ENCODE results near the gene MAP2K5.

MAP2K5 gene

DNA sequence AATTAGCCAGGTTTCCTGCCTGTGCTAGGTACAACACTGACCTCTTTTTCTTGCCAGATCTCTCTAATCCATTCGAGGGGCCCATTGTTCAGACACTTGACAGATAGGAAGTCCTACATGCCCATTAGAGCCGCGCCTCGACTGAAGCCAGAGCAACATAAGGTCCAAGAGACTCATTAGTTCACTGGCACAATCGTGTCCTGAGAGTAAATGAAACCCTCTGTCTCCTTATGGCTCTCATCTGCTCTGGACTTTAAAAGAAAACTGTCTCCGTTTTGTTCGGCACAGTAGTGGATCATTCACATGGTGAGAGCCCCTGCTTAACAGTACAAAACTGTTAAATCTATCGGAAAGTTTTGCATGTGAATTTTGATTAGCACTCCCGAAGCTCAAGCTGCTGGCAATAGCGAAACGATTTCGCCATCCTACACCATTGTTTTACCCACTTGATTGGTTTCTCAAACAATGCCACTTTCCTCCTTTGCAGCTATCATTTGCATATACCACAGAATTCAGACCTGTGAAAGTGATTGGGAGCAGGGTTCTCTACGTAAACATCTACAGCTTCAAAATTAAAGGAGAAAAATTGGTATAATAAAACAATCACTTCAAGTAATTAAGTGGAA is 40.6 kb upstream of the MAP2K5 start:
- no peaks in the 10 kb centered on the region; the same call in 1 of the 2 replicates for H3F3A ChIP-seq (ENCODE audit: insufficient read depth, low read length)
- DNase-seq, result no peak
- H3K9me2 ChIP-seq (replicated peaks; ENCODE audit: insufficient read depth, low read length), result no peaks in the 10 kb centered on the region
- no peaks in the 10 kb centered on the region for H3K79me2 ChIP-seq (ENCODE audit: low read length)
- H3K36me3 ChIP-seq (replicated peaks; ENCODE audit: insufficient read depth, low read length), result no peaks in the 10 kb centered on the region
- TF ChIP-seq, protein P1, sequence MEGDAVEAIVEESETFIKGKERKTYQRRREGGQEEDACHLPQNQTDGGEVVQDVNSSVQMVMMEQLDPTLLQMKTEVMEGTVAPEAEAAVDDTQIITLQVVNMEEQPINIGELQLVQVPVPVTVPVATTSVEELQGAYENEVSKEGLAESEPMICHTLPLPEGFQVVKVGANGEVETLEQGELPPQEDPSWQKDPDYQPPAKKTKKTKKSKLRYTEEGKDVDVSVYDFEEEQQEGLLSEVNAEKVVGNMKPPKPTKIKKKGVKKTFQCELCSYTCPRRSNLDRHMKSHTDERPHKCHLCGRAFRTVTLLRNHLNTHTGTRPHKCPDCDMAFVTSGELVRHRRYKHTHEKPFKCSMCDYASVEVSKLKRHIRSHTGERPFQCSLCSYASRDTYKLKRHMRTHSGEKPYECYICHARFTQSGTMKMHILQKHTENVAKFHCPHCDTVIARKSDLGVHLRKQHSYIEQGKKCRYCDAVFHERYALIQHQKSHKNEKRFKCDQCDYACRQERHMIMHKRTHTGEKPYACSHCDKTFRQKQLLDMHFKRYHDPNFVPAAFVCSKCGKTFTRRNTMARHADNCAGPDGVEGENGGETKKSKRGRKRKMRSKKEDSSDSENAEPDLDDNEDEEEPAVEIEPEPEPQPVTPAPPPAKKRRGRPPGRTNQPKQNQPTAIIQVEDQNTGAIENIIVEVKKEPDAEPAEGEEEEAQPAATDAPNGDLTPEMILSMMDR (IDR thresholded peaks at IDR 0.05; ENCODE audit: low read length), result no peak
- TF ChIP-seq EZH2phosphoT487 (IDR thresholded peaks at IDR 0.05; ENCODE audit: low read length) (no peak), EZH2 (optimal IDR thresholded peaks at IDR 0.05; ENCODE audit: low read depth, low read length) (no peak)
- H3K27ac ChIP-seq (ENCODE audit: low read length), result no peak overlapping the region
- no peaks in the 10 kb centered on the region for H3K9me3 ChIP-seq (replicated peaks; ENCODE audit: insufficient read depth, low read length)
- H3K9ac ChIP-seq (ENCODE audit: low read length), result no peak overlapping the region
- no peak overlapping the region for H3K4me2 ChIP-seq (ENCODE audit: low read depth, low read length)
- H3K27me3 ChIP-seq (replicated peaks; ENCODE audit: insufficient read depth, low read length), result no peaks in the 10 kb centered on the region
- H2AFZ ChIP-seq (ENCODE audit: low read length), result no peak overlapping the region
- no peak overlapping the region for H3K4me3 ChIP-seq (ENCODE audit: low read length)
- peaks cover 26% of the 10 kb centered on the region for H3K4me1 ChIP-seq (ENCODE audit: low read length)
- H4K20me1 ChIP-seq (ENCODE audit: insufficient read depth, low read length), result no peaks in the 10 kb centered on the region

DNA sequence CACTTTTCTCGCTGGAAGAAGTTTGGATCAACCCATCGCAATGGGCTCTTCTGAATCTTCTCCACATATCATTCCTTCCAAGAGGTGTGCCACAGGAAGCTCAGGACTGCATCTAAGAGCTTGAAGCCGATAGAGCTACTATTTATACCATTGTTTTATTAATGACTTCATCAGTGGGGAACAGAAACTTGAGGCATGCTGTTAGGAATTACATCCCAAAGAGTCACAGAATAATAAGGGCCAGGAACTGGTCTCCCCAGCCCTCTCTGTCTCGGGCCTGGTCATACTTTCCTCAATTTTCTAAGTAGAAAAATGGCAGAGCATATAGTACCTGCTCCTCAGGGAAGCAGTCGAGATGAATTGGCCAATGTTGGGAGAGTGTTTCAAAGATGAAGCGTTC is 38.4 kb upstream of the MAP2K5 start:
- Histone ChIP-seq H3K4me3 (ENCODE audit: low read length) (no peak overlapping the region), H3K79me2 (ENCODE audit: low read length) (no peaks in the 10 kb centered on the region), H3F3A (ENCODE audit: insufficient read depth, low read length) (no peaks in the 10 kb centered on the region; the same call in 1 of the 2 replicates), H3K9me2 (replicated peaks; ENCODE audit: insufficient read depth, low read length) (no peaks in the 10 kb centered on the region), H3K9me3 (replicated peaks; ENCODE audit: insufficient read depth, low read length) (no peaks in the 10 kb centered on the region), H3K4me1 (ENCODE audit: low read length) (peaks cover 26% of the 10 kb centered on the region), H3K4me2 (ENCODE audit: low read depth, low read length) (no peak overlapping the region), H2AFZ (ENCODE audit: low read length) (no peak overlapping the region), H4K20me1 (ENCODE audit: insufficient read depth, low read length) (no peaks in the 10 kb centered on the region), H3K27ac (ENCODE audit: low read length) (no peak overlapping the region), H3K36me3 (replicated peaks; ENCODE audit: insufficient read depth, low read length) (no peaks in the 10 kb centered on the region), H3K9ac (ENCODE audit: low read length) (no peak overlapping the region), H3K27me3 (replicated peaks; ENCODE audit: insufficient read depth, low read length) (no peaks in the 10 kb centered on the region)
- no peak for DNase-seq
- TF ChIP-seq, protein P1 (IDR thresholded peaks at IDR 0.05; ENCODE audit: low read length), result no peak
- TF ChIP-seq EZH2 (optimal IDR thresholded peaks at IDR 0.05; ENCODE audit: low read depth, low read length), result no peak
- TF ChIP-seq EZH2phosphoT487 (IDR thresholded peaks at IDR 0.05; ENCODE audit: low read length), result no peak

DNA sequence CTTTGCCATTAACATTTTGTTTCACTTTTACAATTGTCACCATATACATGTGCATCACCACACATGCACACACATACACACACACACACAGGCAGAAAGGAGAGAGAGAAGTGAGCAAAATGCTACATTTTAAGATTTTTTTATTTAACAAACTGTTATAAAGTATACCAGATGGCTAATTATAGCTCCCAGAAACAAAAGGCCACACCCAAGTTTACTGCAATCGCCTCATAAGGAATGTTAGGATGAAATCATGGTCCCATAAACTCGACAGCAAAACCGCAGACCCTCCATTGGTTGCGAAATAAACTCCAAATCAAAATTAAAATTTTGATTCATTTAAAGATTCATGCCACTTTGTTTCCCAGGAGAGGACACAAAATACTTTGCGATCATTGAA is 37.7 kb upstream of the MAP2K5 start:
- DNase-seq, result no peak
- Histone ChIP-seq H3K4me2 (ENCODE audit: low read depth, low read length) (peak overlapping the region; percentile 2; the same call in 1 of the 2 replicates), H4K20me1 (ENCODE audit: insufficient read depth, low read length) (no peaks in the 10 kb centered on the region), H3K9ac (ENCODE audit: low read length) (no peak overlapping the region), H3K27ac (ENCODE audit: low read length) (no peak overlapping the region), H3K9me3 (replicated peaks; ENCODE audit: insufficient read depth, low read length) (no peaks in the 10 kb centered on the region), H2AFZ (ENCODE audit: low read length) (no peak overlapping the region), H3K4me1 (ENCODE audit: low read length) (peaks cover 26% of the 10 kb centered on the region), H3K36me3 (replicated peaks; ENCODE audit: insufficient read depth, low read length) (no peaks in the 10 kb centered on the region), H3F3A (ENCODE audit: insufficient read depth, low read length) (no peaks in the 10 kb centered on the region; the same call in 1 of the 2 replicates), H3K9me2 (replicated peaks; ENCODE audit: insufficient read depth, low read length) (no peaks in the 10 kb centered on the region), H3K79me2 (ENCODE audit: low read length) (no peaks in the 10 kb centered on the region), H3K27me3 (replicated peaks; ENCODE audit: insufficient read depth, low read length) (no peaks in the 10 kb centered on the region), H3K4me3 (ENCODE audit: low read length) (no peak overlapping the region)
- TF ChIP-seq EZH2 (optimal IDR thresholded peaks at IDR 0.05; ENCODE audit: low read depth, low read length), result no peak
- TF ChIP-seq, protein P1 (IDR thresholded peaks at IDR 0.05; ENCODE audit: low read length), result no peak
- TF ChIP-seq EZH2phosphoT487 (IDR thresholded peaks at IDR 0.05; ENCODE audit: low read length), result no peak

Measured in MM.1S (cell line).